Fibroblast of skin of abdomen (primary cell): Measurements from ENCODE around the gene NINJ1.

Source experiments
- DNase-seq: peaks from one replicate; pipeline ENCODE4 v3.0.0-alpha.2; 2013

Gene NINJ1

GRCh38 chr9:93132287-93132927 is 1.6 kb downstream of the NINJ1 start:
- DNase-seq, result no peak

GRCh38 chr9:93131599-93132286 is 2.3 kb downstream of the NINJ1 start:
- DNase-seq, result no peak

- DNase-seq, result no peak
These were observed 3.1 kb downstream of the NINJ1 start for GRCh38 chr9:93130861-93131481.

- DNase-seq, result no peak
These were observed 4.2 kb downstream of the NINJ1 start for GRCh38 chr9:93129691-93130500.

GRCh38 chr9:93129286-93129685 is 4.8 kb downstream of the NINJ1 start:
- no peak for DNase-seq

- no peak for DNase-seq
These were observed 5.3 kb downstream of the NINJ1 start for GRCh38 chr9:93128715-93129224.

- no peak for DNase-seq
These were observed 5.9 kb downstream of the NINJ1 start for GRCh38 chr9:93128011-93128714.

- no peak for DNase-seq
These were observed 6.6 kb downstream of the NINJ1 start for GRCh38 chr9:93127395-93127911.

GRCh38 chr9:93126825-93127368 is 7.2 kb downstream of the NINJ1 start:
- DNase-seq, result no peak

- no peak for DNase-seq
These were observed 7.8 kb downstream of the NINJ1 start for GRCh38 chr9:93126151-93126781.

- DNase-seq, result no peak
These were observed 8.6 kb downstream of the NINJ1 start for GRCh38 chr9:93125331-93125894.

GRCh38 chr9:93124793-93125192 is 9.3 kb downstream of the NINJ1 start:
- DNase-seq, result no peak

GRCh38 chr9:93123561-93124283 is 10.3 kb downstream of the NINJ1 start:
- no peak for DNase-seq

GRCh38 chr9:93122721-93123221 is 11.3 kb downstream of the NINJ1 start:
- DNase-seq, result no peak

GRCh38 chr9:93121316-93122241 is 12.5 kb downstream of the NINJ1 start:
- no peak for DNase-seq

GRCh38 chr9:93120846-93121315 is 13.2 kb downstream of the NINJ1 start:
- DNase-seq, result no peak

GRCh38 chr9:93119953-93120845 is 13.9 kb downstream of the NINJ1 start:
- DNase-seq, result peak; percentile 78

GRCh38 chr9:93119703-93119952 is 14.4 kb downstream of the NINJ1 start:
- no peak for DNase-seq
